Keratinocyte (primary cell): ENCODE measurements around the gene DDX51. TPM values are rescaled to one million over a fixed set of nuclear protein-coding genes. Genes with fewer than 3 reads are reported as not detected.

Experiments used
- DNase-seq: peaks from one replicate; pipeline ENCODE4 v3.0.0-alpha.2; 2011; ENCODE audit warnings: low read depth, missing footprints, low spot score
- FAIRE-seq: peaks from 2 replicates; lab custom pipeline; 2011; peaks lifted over from hg19 to GRCh38; lab: Jason Lieb, UNC
- H2AFZ ChIP-seq: 2 replicates; pipeline ENCODE4 v1.6.0; 2012; ENCODE audit warnings: low read length, control low read depth, inconsistent platforms; ENCODE audit not compliant: control insufficient read depth
- H3K27ac ChIP-seq: 2 replicates; pipeline ENCODE4 v1.5.1; 2011; ENCODE audit warnings: low read length; ENCODE audit not compliant: control insufficient read depth, insufficient read depth
- H3K27me3 ChIP-seq: 3 replicates; pipeline ENCODE4 v1.6.0; 2011; ENCODE audit warnings: low read length; ENCODE audit not compliant: control insufficient read depth, insufficient read depth; ENCODE audit errors: extremely low read depth
- H3K36me3 ChIP-seq, 2 experiments: 2 replicates in 1 of 2; 3 replicates in 1 of 2; pipeline ENCODE4 v1.5.1; 2011; ENCODE audit warnings: low read length in 2 of 2, mild to moderate bottlenecking in 1 of 2; ENCODE audit not compliant: control insufficient read depth in 2 of 2, insufficient read depth in 2 of 2; ENCODE audit errors: extremely low read depth in 1 of 2
- H3K4me1 ChIP-seq: 3 replicates; pipeline ENCODE4 v1.5.1; 2011; ENCODE audit warnings: low read length; ENCODE audit not compliant: control insufficient read depth, insufficient read depth; ENCODE audit errors: extremely low read depth
- H3K4me2 ChIP-seq: 3 replicates; pipeline ENCODE4 v1.6.0; 2011; ENCODE audit warnings: low read depth, low read length; ENCODE audit not compliant: control insufficient read depth, insufficient read depth; ENCODE audit errors: extremely low read depth
- H3K4me3 ChIP-seq, 3 experiments: fragments of 200-600 bp in 1 of 3; sonication (generic) in 1 of 3; 2 replicates in 2 of 3; 3 replicates in 1 of 3; pipeline ENCODE4 v1.5.1; 2011 to 2016; ENCODE audit warnings: low read length in 3 of 3, mild to moderate bottlenecking in 3 of 3, control low read depth in 2 of 3, inconsistent platforms in 1 of 3, low read depth in 1 of 3, mixed read lengths in 1 of 3, mixed run types in 1 of 3, moderate library complexity in 1 of 3; ENCODE audit not compliant: control insufficient read depth in 2 of 3, insufficient read depth in 2 of 3; ENCODE audit errors: extremely low read depth in 1 of 3
- H3K79me2 ChIP-seq: 2 replicates; pipeline ENCODE4 v1.6.0; 2012; ENCODE audit warnings: low read length; ENCODE audit not compliant: control insufficient read depth, insufficient read depth
- H3K9ac ChIP-seq: 3 replicates; pipeline ENCODE4 v1.6.0; 2011; ENCODE audit warnings: low read length; ENCODE audit not compliant: control insufficient read depth, insufficient read depth; ENCODE audit errors: extremely low read depth
- H3K9me1 ChIP-seq: 3 replicates; pipeline ENCODE4 v1.6.0; 2011; ENCODE audit warnings: low read length; ENCODE audit not compliant: control insufficient read depth, insufficient read depth; ENCODE audit errors: extremely low read depth
- H3K9me3 ChIP-seq: 2 replicates; pipeline ENCODE4 v1.5.1; 2012; ENCODE audit warnings: low read depth, low read length; ENCODE audit not compliant: control insufficient read depth
- H4K20me1 ChIP-seq: 3 replicates; pipeline ENCODE4 v1.6.0; 2011; ENCODE audit warnings: low read length; ENCODE audit not compliant: control insufficient read depth, insufficient read depth; ENCODE audit errors: extremely low read depth
- CTCF ChIP-seq, 3 experiments: IDR thresholded peaks in 1 of 3; conservative IDR thresholded peaks in 1 of 3; optimal IDR thresholded peaks in 1 of 3; 2 replicates in 2 of 3; 3 replicates in 1 of 3; pipeline versions ENCODE3 to v1.5.1; 2011; ENCODE audit warnings: low read length in 3 of 3, mild to moderate bottlenecking in 3 of 3, moderate library complexity in 2 of 3, control low read depth in 1 of 3, inconsistent platforms in 1 of 3; ENCODE audit not compliant: insufficient read depth in 2 of 3; ENCODE audit errors: extremely low read depth in 1 of 3
- EZH2 ChIP-seq: IDR thresholded peaks from one replicate; pipeline ENCODE4 v1.6.1; 2012; ENCODE audit warnings: inconsistent platforms, mild to moderate bottlenecking, low read length, moderate library complexity
- dilution Hi-C: fragments of 300-500 bp; cut with MboI; formaldehyde crosslinking; loops from one replicate; pipeline ENCODE4 v1.7.0; 2020; ENCODE audit warnings: low sequenced_read_pairs; ENCODE audit not compliant: extremely low pct_ligation_motif_present
- polyA plus RNA-seq, 5 experiments: library from polyadenylated mRNA; depleted of rRNA in 3 of 5; stranded (reverse) in 3 of 5; stranded (forward) in 1 of 5; unstranded in 1 of 5; fragments of >200 nt; gene quantifications; 1 replicate in 1 of 5; 2 replicates in 3 of 5; 3 replicates in 1 of 5; pipeline versions ENCODE4 v1.2.1 to v1.2.3, GENCODE V29; 2011 to 2012; ENCODE audit warnings: missing spikeins in 2 of 5, low read depth in 1 of 5, low replicate concordance in 1 of 5

DDX51 gene
- polyA plus RNA-seq, 1 donor (not counting 4 experiments of a cell fraction or from before 2014, with no cell fraction given), result 7.4 TPM

GRCh38 chr12:132116709-132117557 is 27.2 kb downstream of the DDX51 start:
- Histone ChIP-seq H3K9me1 (no peaks in the 10 kb centered on the region), H3K9ac (no peak overlapping the region), H3K4me2 (no peak overlapping the region), H3K27me3 (no peaks in the 10 kb centered on the region), H3K9me3 (no peaks in the 10 kb centered on the region), H3K27ac (no peak overlapping the region), H3K4me1 (no peaks in the 10 kb centered on the region), H4K20me1 (no peaks in the 10 kb centered on the region), H3K79me2 (no peaks in the 10 kb centered on the region), H2AFZ (no peak overlapping the region), H3K4me3 (no peak overlapping the region), H3K36me3 (peaks cover 14 to 16% of the 10 kb centered on the region in 2 experiments)
- TF ChIP-seq EZH2 (no peak), CTCF (optimal IDR thresholded peaks at IDR 0.05 in 1 of 3, IDR thresholded peaks at IDR 0.05 in 1 of 3, conservative IDR thresholded peaks at IDR 0.05 in 1 of 3; ENCODE audit: extremely low read depth in 1 of 3, insufficient read depth in 2 of 3, low read length in 3 of 3) (no peak)
- no peak for DNase-seq
- FAIRE-seq, result no peak
- dilution Hi-C loops, result no loop called here

- no peak overlapping the region for H3K4me2 ChIP-seq
- H3K36me3 ChIP-seq, result peaks cover 14 to 21% of the 10 kb centered on the region in 2 experiments
- no peak for FAIRE-seq
- H3K4me1 ChIP-seq, result no peaks in the 10 kb centered on the region
- no peak overlapping the region for H3K27ac ChIP-seq
- no peak overlapping the region for H2AFZ ChIP-seq
- no peaks in the 10 kb centered on the region for H3K9me1 ChIP-seq
- TF ChIP-seq CTCF (optimal IDR thresholded peaks at IDR 0.05 in 1 of 3, IDR thresholded peaks at IDR 0.05 in 1 of 3, conservative IDR thresholded peaks at IDR 0.05 in 1 of 3; ENCODE audit: extremely low read depth in 1 of 3, insufficient read depth in 2 of 3, low read length in 3 of 3), result no peak
- TF ChIP-seq EZH2, result no peak
- H3K9me3 ChIP-seq, result no peaks in the 10 kb centered on the region
- H3K4me3 ChIP-seq, result no peak overlapping the region
- dilution Hi-C loops, result no loop called here
- H3K9ac ChIP-seq, result no peak overlapping the region
- no peaks in the 10 kb centered on the region for H4K20me1 ChIP-seq
- H3K79me2 ChIP-seq, result no peaks in the 10 kb centered on the region
- H3K27me3 ChIP-seq, result no peaks in the 10 kb centered on the region
- DNase-seq, result no peak
Measured at GRCh38 chr12:132115500-132115899, 28.6 kb downstream of the DDX51 start.
